Measurements from ENCODE around the gene ZBTB7A. TPM values are rescaled to one million over a fixed set of nuclear protein-coding genes. Genes with fewer than 3 reads are reported as not detected.

The ZBTB7A gene
- total RNA-seq, 6 experiments from 2014 or later, result 19.0 to 38.5 (median 27.7) TPM

DNA sequence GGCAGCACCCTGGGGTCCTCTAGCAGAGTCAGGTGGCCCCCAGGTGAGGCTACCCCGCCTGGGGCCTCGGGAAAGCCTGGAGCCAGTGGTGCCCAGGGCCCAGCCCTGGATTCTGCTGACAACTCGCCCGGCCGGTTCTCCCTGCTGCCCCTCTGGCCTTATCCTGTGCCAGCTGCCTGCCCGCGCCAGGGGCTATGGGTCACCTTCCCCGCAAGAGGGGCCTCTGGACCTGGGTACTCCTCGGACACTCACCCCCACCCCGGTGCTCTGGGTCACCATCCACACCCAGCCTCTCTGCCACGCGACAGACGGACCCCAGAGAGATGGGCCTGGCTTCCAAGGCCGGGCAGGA is 24.0 kb downstream of the ZBTB7A start:
- Histone ChIP-seq H3K27me3 (no peaks in the 10 kb centered on the region), H3K9me3 (no peaks in the 10 kb centered on the region), H3K27ac (no peak overlapping the region), H3K4me1 (no peaks in the 10 kb centered on the region), H3K36me3 (peaks cover 0 to 17% (median 1%) of the 10 kb centered on the region in 4 donors), H3K4me3 (no peak overlapping the region)
- WGBS (ENCODE audit: insufficient coverage, low coverage, low lambda C conversion rate, missing lambda C conversion rate), result no CpG with 5 or more reads among the region's 14 CpGs
- no peak for TF ChIP-seq POLR2A (IDR thresholded peaks at IDR 0.05)
- TF ChIP-seq, protein P1, sequence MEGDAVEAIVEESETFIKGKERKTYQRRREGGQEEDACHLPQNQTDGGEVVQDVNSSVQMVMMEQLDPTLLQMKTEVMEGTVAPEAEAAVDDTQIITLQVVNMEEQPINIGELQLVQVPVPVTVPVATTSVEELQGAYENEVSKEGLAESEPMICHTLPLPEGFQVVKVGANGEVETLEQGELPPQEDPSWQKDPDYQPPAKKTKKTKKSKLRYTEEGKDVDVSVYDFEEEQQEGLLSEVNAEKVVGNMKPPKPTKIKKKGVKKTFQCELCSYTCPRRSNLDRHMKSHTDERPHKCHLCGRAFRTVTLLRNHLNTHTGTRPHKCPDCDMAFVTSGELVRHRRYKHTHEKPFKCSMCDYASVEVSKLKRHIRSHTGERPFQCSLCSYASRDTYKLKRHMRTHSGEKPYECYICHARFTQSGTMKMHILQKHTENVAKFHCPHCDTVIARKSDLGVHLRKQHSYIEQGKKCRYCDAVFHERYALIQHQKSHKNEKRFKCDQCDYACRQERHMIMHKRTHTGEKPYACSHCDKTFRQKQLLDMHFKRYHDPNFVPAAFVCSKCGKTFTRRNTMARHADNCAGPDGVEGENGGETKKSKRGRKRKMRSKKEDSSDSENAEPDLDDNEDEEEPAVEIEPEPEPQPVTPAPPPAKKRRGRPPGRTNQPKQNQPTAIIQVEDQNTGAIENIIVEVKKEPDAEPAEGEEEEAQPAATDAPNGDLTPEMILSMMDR (IDR thresholded peaks at IDR 0.05), result no peak
- ATAC-seq (peak in 3 of 4 donors; percentile 11 to 42 (median 19)), DNase-seq (peak in 1 of 3 donors; percentile 47)
- intact Hi-C loops (cut with DNase I), result no loop called here

DNA sequence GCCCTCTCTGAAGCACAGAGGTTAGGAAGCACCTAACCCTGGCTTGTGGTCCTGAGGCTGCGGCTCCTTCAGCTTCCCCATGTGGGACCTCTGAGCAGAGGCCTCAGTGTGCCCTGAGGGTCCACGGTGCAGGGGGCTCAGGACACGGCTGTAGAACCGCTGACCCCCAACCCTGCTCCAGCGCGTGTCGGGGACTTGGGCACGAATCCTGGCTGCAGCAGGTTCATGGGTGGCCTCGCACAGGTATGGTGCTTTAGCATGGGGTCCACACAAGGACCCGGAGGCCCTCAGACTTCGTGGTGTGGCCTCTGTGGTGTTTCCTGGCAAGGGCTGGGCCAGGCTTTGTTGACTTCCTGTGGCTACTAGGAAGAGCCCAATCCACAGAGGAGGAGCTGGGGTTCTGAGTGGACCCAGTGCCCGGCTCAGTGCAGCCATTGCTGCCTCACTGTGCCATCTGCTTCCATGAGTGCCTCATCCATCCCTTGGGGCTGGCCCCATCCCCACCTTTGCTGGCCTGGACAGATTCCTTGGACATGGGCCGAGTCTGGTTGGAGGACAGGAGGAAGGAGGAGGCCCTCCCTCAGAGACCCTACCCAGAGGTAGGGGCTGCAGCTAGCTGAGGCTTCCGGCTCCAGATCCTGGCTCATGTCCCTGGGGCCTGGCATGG is 24.5 kb downstream of the ZBTB7A start:
- WGBS (ENCODE audit: insufficient coverage, low coverage, low lambda C conversion rate, missing lambda C conversion rate), result 50% methylated on average over 1 of the region's 14 CpGs
- intact Hi-C loops (cut with DNase I), result no loop called here
- Histone ChIP-seq H3K27ac (no peak overlapping the region), H3K4me1 (no peaks in the 10 kb centered on the region), H3K36me3 (peaks cover 0 to 17% (median 1%) of the 10 kb centered on the region in 4 donors), H3K9me3 (no peaks in the 10 kb centered on the region), H3K4me3 (no peak overlapping the region), H3K27me3 (no peaks in the 10 kb centered on the region)
- TF ChIP-seq, protein P1 (IDR thresholded peaks at IDR 0.05), result no peak
- DNase-seq (peak in 1 of 3 donors; percentile 45), ATAC-seq (peak in 3 of 4 donors; percentile 3 to 34 (median 25))

DNA sequence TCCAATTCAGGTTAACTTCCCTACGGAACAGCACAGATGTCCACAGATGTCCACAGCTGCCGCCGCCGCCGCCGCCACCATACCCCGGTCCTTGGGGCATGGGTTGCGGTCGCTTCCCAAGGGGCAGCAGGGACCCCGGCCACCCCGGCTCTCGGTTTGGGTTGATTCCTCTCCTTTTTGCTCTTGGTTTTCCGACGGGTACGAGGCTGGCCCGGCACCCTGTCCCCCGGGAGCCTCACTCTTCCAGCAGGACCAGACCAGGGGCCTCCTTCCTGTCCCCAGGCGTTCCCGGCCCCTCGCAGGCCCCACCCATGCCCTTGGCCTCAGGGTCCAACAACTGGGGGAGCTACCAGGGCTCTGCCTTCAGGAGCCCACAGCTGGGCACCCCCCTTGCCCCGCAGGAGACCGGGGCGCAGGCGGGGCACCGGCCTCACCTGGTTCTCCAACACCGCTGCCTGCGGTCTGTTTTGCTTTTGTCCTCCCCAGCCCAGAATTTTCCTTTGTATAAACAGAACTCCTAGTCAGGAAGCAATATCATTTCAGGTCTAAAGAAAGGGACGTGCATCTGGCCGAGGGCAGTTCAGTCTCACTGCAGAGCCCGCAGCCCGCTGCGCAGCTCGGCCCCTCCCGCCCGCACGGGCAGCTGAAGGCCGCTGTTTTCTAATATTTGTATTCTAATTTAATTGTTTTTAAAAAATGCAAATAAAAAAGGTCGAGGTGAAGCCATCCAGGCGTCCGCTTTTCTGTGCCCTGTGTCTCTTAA is 27.9 kb downstream of the ZBTB7A start:
- no peak for ATAC-seq
- Histone ChIP-seq H3K36me3 (peaks cover 0 to 20% (median 4%) of the 10 kb centered on the region in 4 donors), H3K27me3 (no peaks in the 10 kb centered on the region), H3K4me1 (no peaks in the 10 kb centered on the region), H3K27ac (no peak overlapping the region), H3K9me3 (no peaks in the 10 kb centered on the region), H3K4me3 (no peak overlapping the region)
- TF ChIP-seq, protein P1 (IDR thresholded peaks at IDR 0.05), result no peak
- no peak for TF ChIP-seq POLR2A (IDR thresholded peaks at IDR 0.05)
- DNase-seq, result peak in 1 of 3 donors; percentile 44
- WGBS (ENCODE audit: insufficient coverage, low coverage, low lambda C conversion rate, missing lambda C conversion rate), result 78% methylated on average over 11 of the region's 40 CpGs
- intact Hi-C loops (cut with DNase I), result no loop called here

DNA sequence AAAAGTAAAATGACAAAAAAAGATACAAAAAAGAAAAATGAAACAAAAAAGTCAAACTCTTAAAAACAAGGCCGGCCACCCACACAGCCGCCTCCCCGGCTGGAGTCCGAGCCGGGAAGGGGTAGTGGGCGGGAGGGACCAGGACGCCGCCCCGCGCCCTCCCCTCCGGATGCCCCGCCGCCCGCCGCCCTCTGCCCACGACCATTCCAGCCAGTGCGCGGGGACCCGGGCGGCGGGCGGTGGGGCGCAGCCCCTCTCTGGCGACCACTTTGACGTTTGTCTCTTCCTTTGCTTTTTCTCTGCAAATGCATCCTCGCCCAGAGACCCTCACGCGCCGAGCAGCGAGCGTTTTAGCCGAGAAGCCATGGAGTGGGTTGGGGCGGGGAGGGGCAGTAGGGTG is 28.6 kb downstream of the ZBTB7A start:
- H3K4me3 ChIP-seq, result no peak overlapping the region
- no peak overlapping the region for H3K27ac ChIP-seq
- no peak for DNase-seq
- peaks cover 0 to 26% (median 6%) of the 10 kb centered on the region in 4 donors for H3K36me3 ChIP-seq
- H3K4me1 ChIP-seq, result no peaks in the 10 kb centered on the region
- H3K9me3 ChIP-seq, result no peaks in the 10 kb centered on the region
- WGBS (ENCODE audit: insufficient coverage, low coverage, low lambda C conversion rate, missing lambda C conversion rate), result 87% methylated on average over 26 of the region's 33 CpGs
- TF ChIP-seq, protein P1 (IDR thresholded peaks at IDR 0.05), result no peak
- TF ChIP-seq POLR2A (IDR thresholded peaks at IDR 0.05), result no peak
- ATAC-seq, result no peak
- intact Hi-C loops (cut with DNase I), result no loop called here
- no peaks in the 10 kb centered on the region for H3K27me3 ChIP-seq

Measured in right lobe of liver (tissue), 6 donors.